ENCODE measurements around the gene INSYN2A. TPM values are rescaled to one million over a fixed set of nuclear protein-coding genes. Genes with fewer than 3 reads are reported as not detected.

Gene INSYN2A
- total and polyA plus RNA-seq, 2 experiments from 2014 or later, result 0.28 to 1.3 TPM

DNA sequence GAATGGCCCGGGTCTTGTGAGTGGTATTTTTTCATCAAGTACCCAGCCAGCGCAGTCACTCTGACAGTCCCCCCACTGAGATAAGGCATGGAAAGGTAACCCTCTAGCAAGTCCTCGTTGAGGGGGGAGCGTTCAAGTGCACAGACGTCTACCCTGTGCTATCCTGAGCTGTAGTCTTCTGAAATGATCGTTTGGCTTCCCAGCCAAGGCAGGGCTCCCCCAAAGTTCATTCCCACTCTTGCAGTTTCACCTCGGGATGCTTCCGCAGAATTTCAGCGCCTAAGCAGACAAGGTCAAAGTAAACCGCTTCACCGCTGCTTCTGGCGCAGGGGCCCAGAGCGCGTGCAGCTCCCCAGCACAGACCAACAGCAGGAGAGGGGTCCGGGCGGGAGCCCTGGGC, 1.8 kb downstream of the INSYN2A start:
- Histone ChIP-seq H3K27me3 (ENCODE audit: insufficient read depth) (peaks cover 49% of the 10 kb centered on the region), H3K27ac (ENCODE audit: low read depth) (no peak overlapping the region), H3K4me2 (peak overlapping the region; percentile 90), H3K9me2 (ENCODE audit: insufficient read depth) (no peaks in the 10 kb centered on the region), H3K79me2 (replicated peaks; ENCODE audit: insufficient read depth) (no peaks in the 10 kb centered on the region; the same call in 1 of the 2 replicates), H3K36me3 (ENCODE audit: insufficient read depth) (no peaks in the 10 kb centered on the region), H3F3A (replicated peaks; ENCODE audit: low read depth) (no peaks in the 10 kb centered on the region), H3K4me1 (ENCODE audit: insufficient read depth) (peaks cover 12% of the 10 kb centered on the region; the same call in 1 of the 2 replicates), H4K20me1 (replicated peaks; ENCODE audit: insufficient read depth) (peaks cover 3% of the 10 kb centered on the region; the same call in 1 of the 2 replicates), H2AFZ (no peak overlapping the region), H3K4me3 (peak overlapping the region; percentile 67)
- H3K36me3 Mint-ChIP-seq (ENCODE audit: low read depth), result no peaks in the 10 kb centered on the region
- TF ChIP-seq JUNB (IDR thresholded peaks at IDR 0.05; ENCODE audit: unreplicated experiment), result no peak
- no peak for TF ChIP-seq NANOG (IDR thresholded peaks at IDR 0.05; ENCODE audit: borderline replicate concordance)
- no peak for TF ChIP-seq CTCF (conservative IDR thresholded peaks at IDR 0.05; ENCODE audit: low read depth in 2 of 2)
- no peak for TF ChIP-seq REST (IDR thresholded peaks at IDR 0.05; ENCODE audit: unreplicated experiment)
- no peak for TF ChIP-seq EZH2 (IDR thresholded peaks at IDR 0.05; ENCODE audit: low read depth, unreplicated experiment)
- no peak for TF ChIP-seq ZNF331 (CRISPR knock-in tag; IDR thresholded peaks at IDR 0.05; ENCODE audit: low read depth)
- no peak for TF ChIP-seq ETS1 (IDR thresholded peaks at IDR 0.05)
- no peak for TF ChIP-seq CREB1 (CRISPR knock-in tag; IDR thresholded peaks at IDR 0.05; ENCODE audit: low read depth)
- no peak for TF ChIP-seq STAT1 (IDR thresholded peaks at IDR 0.05; ENCODE audit: unreplicated experiment)
- TF ChIP-seq ZNF114 (CRISPR knock-in tag; IDR thresholded peaks at IDR 0.05), result no peak
- ATAC-seq (peak; percentile 23), DNase-seq (ENCODE audit: low spot score) (no peak)
- no peak overlapping the region for H3K27ac Mint-ChIP-seq
- peak overlapping the region; percentile 66 for H3K4me3 Mint-ChIP-seq
- H3K27me3 Mint-ChIP-seq (ENCODE audit: insufficient read depth, low read depth, poor library complexity), result peaks cover 16% of the 10 kb centered on the region
- no peaks in the 10 kb centered on the region for H3K9me3 Mint-ChIP-seq
- H3K4me1 Mint-ChIP-seq, result peaks cover 17% of the 10 kb centered on the region

All from GM23338 (cell line).